ENCODE measurements around the gene TCF3. TPM values are rescaled to one million over a fixed set of nuclear protein-coding genes. Genes with fewer than 3 reads are reported as not detected.

TCF3 gene
- total and polyA plus RNA-seq, 4 donors: 18.8 to 94.7 (median 77.5) TPM

Small RNAs within 50 kb of the gene (small RNA-seq; reads per million reads assigned to genes)
- gene AC005943.2 (ENCODE audit: low replicate concordance) (not detected), gene RN7SL477P (ENCODE audit: low replicate concordance) (not detected), gene RNU6-1223P (ENCODE audit: low replicate concordance) (not detected)

Other genes starting within 250 kb of the TCF3 start
- gene DAZAP1, start 245.0 kb downstream of the TCF3 start, total RNA-seq: 10 to 100 TPM; 22.1 to 47.6 TPM
- 10 to 100 TPM; 64.5 to 84.4 TPM for gene DAZAP1, start 245.0 kb downstream of the TCF3 start, polyA plus RNA-seq (ENCODE audit: insufficient read length in 2 of 2)
- 100 to 1,000 TPM; 243 to 719 TPM for gene RPS15, start 214.2 kb downstream of the TCF3 start, total RNA-seq
- 100 to 1,000 TPM; 789 to 822 TPM for gene RPS15, start 214.2 kb downstream of the TCF3 start, polyA plus RNA-seq (ENCODE audit: insufficient read length in 2 of 2)
- gene APC2, start 202.5 kb downstream of the TCF3 start, total RNA-seq: 10 to 100 TPM; 46.3 to 82.4 TPM
- gene APC2, start 202.5 kb downstream of the TCF3 start, polyA plus RNA-seq (ENCODE audit: insufficient read length in 2 of 2): 100 to 1,000 TPM; 168 to 190 TPM
- gene C19orf25, start 173.4 kb downstream of the TCF3 start, total RNA-seq: 10 to 100 TPM; 15.6 to 36.1 TPM
- gene C19orf25, start 173.4 kb downstream of the TCF3 start, polyA plus RNA-seq (ENCODE audit: insufficient read length in 2 of 2): 10 to 100 TPM; 45.2 to 45.6 TPM
- gene PCSK4, start 162.3 kb downstream of the TCF3 start, total RNA-seq: 1 to 10 TPM; 2.2 to 5.9 TPM
- gene PCSK4, start 162.3 kb downstream of the TCF3 start, polyA plus RNA-seq (ENCODE audit: insufficient read length in 2 of 2): 10 to 100 TPM; 12.6 to 14.4 TPM
- gene REEP6, start 161.4 kb downstream of the TCF3 start, total RNA-seq: 1 to 10 TPM; 3.3 to 4.5 TPM
- gene REEP6, start 161.4 kb downstream of the TCF3 start, polyA plus RNA-seq (ENCODE audit: insufficient read length in 2 of 2): 10 to 100 TPM; 13.1 to 13.3 TPM
- gene ADAMTSL5, start 139.6 kb downstream of the TCF3 start, total RNA-seq: under 1 TPM; 0.40 to 0.99 TPM
- gene ADAMTSL5, start 139.6 kb downstream of the TCF3 start, polyA plus RNA-seq (ENCODE audit: insufficient read length in 2 of 2): 1 to 10 TPM in 1 of 2 donors, under 1 TPM in 1; 0.82 to 1.6 TPM
- gene PLK5, start 128.5 kb downstream of the TCF3 start, total RNA-seq: under 1 TPM; 0.59 to 0.66 TPM
- gene PLK5, start 128.5 kb downstream of the TCF3 start, polyA plus RNA-seq (ENCODE audit: insufficient read length in 2 of 2): 1 to 10 TPM; 4.2 to 5.9 TPM
- gene MEX3D, start 84.3 kb downstream of the TCF3 start, total RNA-seq: 10 to 100 TPM; 17.0 to 43.6 TPM
- 10 to 100 TPM; 33.6 to 35.4 TPM for gene MEX3D, start 84.3 kb downstream of the TCF3 start, polyA plus RNA-seq (ENCODE audit: insufficient read length in 2 of 2)
- gene MBD3, start 59.8 kb downstream of the TCF3 start, total RNA-seq: 10 to 100 TPM; 36.6 to 73.1 TPM
- gene MBD3, start 59.8 kb downstream of the TCF3 start, polyA plus RNA-seq (ENCODE audit: insufficient read length in 2 of 2): 100 to 1,000 TPM; 105 to 113 TPM
- 100 to 1,000 TPM in 1 of 2 donors, 10 to 100 TPM in 1; 60.4 to 203 TPM for gene UQCR11, start 47.2 kb downstream of the TCF3 start, total RNA-seq
- gene UQCR11, start 47.2 kb downstream of the TCF3 start, polyA plus RNA-seq (ENCODE audit: insufficient read length in 2 of 2): 100 to 1,000 TPM; 179 to 188 TPM
- gene ONECUT3, start 100.9 kb upstream of the TCF3 start, total RNA-seq: under 1 TPM in 1 of 2 donors, not detected in 1; 0.06 TPM
- under 1 TPM; 0.62 to 0.66 TPM for gene ONECUT3, start 100.9 kb upstream of the TCF3 start, polyA plus RNA-seq (ENCODE audit: insufficient read length in 2 of 2)
- 1 to 10 TPM; 1.1 to 2.1 TPM for gene ATP8B3, start 159.7 kb upstream of the TCF3 start, total RNA-seq
- 1 to 10 TPM; 1.0 to 1.7 TPM for gene ATP8B3, start 159.7 kb upstream of the TCF3 start, polyA plus RNA-seq (ENCODE audit: insufficient read length in 2 of 2)
- 10 to 100 TPM in 1 of 2 donors, 1 to 10 TPM in 1; 5.7 to 10.9 TPM for gene REXO1, start 195.9 kb upstream of the TCF3 start, total RNA-seq
- gene REXO1, start 195.9 kb upstream of the TCF3 start, polyA plus RNA-seq (ENCODE audit: insufficient read length in 2 of 2): 10 to 100 TPM; 27.2 to 41.8 TPM
- gene KLF16, start 211.0 kb upstream of the TCF3 start, total RNA-seq: 1 to 10 TPM; 1.8 to 4.8 TPM
- gene KLF16, start 211.0 kb upstream of the TCF3 start, polyA plus RNA-seq (ENCODE audit: insufficient read length in 2 of 2): 10 to 100 TPM in 1 of 2 donors, 1 to 10 TPM in 1; 9.8 to 13.4 TPM
- gene ABHD17A, start 232.9 kb upstream of the TCF3 start, total RNA-seq: 100 to 1,000 TPM in 1 of 2 donors, 10 to 100 TPM in 1; 53.5 to 103 TPM
- gene ABHD17A, start 232.9 kb upstream of the TCF3 start, polyA plus RNA-seq (ENCODE audit: insufficient read length in 2 of 2): 100 to 1,000 TPM; 141 TPM

Data from spinal cord (tissue), 4 donors.